ENCODE results near the gene TSPAN1.

TSPAN1 gene, protein sequence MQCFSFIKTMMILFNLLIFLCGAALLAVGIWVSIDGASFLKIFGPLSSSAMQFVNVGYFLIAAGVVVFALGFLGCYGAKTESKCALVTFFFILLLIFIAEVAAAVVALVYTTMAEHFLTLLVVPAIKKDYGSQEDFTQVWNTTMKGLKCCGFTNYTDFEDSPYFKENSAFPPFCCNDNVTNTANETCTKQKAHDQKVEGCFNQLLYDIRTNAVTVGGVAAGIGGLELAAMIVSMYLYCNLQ

DNA sequence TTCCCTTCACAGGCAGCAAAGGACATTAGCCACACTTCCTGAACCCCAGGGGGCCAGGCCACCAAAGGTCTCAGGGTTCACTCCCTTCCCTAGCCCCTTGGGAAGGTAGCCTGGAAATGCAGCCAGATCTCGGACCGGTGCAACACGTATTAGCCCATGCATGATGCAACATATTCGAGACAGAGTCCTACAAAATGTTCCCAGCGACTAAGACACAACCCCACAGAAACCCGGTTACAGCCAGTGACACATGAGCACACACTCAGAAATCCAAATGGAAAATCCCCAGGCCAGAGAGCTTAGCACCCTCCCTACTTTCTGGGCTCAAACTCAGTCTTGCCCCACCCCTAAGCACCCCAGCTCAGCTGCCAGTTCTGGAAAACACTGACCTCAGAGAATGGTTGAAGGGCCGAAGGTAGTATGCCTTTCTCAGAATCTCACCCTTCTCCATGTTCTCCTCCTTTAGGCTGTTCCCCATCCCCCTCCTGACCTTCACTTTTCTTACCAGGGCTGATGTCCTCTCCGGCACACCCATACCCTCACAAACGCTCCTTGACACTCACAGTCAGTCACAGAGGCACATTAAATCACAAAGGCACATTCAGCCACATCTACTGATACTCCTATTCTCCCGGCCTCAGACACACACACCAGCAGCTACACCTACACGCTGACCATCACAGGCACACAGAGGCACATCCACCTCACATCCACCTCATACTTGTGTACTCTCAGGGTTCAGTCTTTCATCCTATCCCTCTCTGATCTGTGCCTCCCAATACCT is at the start of gene TSPAN1:
Gene TSPAN1 (plus strand): TSS at position 640 of the 784 bp plus-strand sequence. CDS start 6,021 bp downstream, outside the sequence.
- DNase-seq (ENCODE audit: low read depth): no peak
- TF ChIP-seq, protein P1, sequence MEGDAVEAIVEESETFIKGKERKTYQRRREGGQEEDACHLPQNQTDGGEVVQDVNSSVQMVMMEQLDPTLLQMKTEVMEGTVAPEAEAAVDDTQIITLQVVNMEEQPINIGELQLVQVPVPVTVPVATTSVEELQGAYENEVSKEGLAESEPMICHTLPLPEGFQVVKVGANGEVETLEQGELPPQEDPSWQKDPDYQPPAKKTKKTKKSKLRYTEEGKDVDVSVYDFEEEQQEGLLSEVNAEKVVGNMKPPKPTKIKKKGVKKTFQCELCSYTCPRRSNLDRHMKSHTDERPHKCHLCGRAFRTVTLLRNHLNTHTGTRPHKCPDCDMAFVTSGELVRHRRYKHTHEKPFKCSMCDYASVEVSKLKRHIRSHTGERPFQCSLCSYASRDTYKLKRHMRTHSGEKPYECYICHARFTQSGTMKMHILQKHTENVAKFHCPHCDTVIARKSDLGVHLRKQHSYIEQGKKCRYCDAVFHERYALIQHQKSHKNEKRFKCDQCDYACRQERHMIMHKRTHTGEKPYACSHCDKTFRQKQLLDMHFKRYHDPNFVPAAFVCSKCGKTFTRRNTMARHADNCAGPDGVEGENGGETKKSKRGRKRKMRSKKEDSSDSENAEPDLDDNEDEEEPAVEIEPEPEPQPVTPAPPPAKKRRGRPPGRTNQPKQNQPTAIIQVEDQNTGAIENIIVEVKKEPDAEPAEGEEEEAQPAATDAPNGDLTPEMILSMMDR (IDR thresholded peaks at IDR 0.05; ENCODE audit: insufficient read depth, low read depth, low read length, missing control alignments): no peak
- H3K4me3 ChIP-seq (ENCODE audit: low read depth, low read length): no peak within 1 kb of the TSS

DNA sequence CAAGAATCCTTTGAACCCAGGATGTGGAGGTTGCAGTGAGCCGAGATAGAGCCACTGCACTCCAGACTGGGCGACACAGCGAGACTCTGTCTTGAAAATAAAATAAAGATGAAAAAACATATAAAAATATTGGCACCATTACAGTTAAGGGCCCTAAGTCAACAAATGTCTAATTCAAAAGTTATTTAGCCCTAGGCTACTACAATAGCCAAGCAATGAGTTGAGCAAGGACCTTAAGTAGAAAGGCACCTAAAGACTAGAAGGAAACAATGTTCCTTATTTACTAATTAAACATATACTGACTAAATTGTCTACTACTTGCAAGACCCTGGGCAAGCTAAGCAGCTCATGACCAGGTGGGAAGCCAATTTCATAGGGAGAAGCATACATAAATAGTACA is 46.5 kb upstream of the TSPAN1 start:
- TF ChIP-seq, protein P1 (IDR thresholded peaks at IDR 0.05; ENCODE audit: insufficient read depth, low read depth, low read length, missing control alignments): no peak
- no peak for DNase-seq (ENCODE audit: low read depth)
- H3K4me3 ChIP-seq (ENCODE audit: low read depth, low read length): no peak overlapping the region

DNA sequence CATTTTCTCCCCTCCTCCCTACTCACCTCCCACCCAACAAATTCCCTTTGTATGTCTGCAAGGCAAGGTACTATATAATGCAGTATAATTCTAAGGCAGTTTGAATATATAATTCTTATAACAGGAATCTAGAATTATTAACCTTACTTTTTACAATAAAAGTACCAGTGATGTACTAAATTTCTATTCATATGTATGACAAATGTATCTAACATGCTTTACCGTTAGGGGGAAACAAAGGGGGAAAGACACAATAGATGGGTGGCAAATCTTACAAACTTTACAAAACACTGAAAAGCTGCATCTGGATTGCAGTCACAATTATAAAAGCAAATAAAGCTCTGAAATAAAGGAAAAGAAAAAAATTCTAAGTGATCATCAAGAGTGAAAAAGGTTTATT is 44.8 kb upstream of the TSPAN1 start:
- no peak for DNase-seq (ENCODE audit: low read depth)
- H3K4me3 ChIP-seq (ENCODE audit: low read depth, low read length): peak overlapping the region; percentile 100
- TF ChIP-seq, protein P1 (IDR thresholded peaks at IDR 0.05; ENCODE audit: insufficient read depth, low read depth, low read length, missing control alignments): no peak

DNA sequence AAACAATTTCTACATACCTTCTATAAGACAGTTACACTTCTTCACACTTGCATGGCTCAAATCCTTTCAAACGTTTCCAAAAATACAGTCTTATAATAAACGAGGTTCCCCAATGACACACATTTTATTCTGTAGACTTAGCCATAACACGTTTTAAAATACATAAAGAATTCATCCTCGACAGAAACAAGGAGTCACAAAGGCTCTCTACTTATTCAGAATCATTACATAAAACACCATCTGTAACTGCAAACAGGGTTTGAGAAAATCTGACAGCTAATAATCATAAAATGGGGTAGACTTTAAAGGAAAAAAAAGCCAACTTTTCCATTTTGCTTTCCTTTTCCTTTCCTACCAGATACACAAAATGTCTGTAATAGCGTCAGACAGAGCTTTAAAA is 44.3 kb upstream of the TSPAN1 start:
- DNase-seq (ENCODE audit: low read depth): no peak
- H3K4me3 ChIP-seq (ENCODE audit: low read depth, low read length): peak overlapping the region; percentile 100
- TF ChIP-seq, protein P1 (IDR thresholded peaks at IDR 0.05; ENCODE audit: insufficient read depth, low read depth, low read length, missing control alignments): no peak

DNA sequence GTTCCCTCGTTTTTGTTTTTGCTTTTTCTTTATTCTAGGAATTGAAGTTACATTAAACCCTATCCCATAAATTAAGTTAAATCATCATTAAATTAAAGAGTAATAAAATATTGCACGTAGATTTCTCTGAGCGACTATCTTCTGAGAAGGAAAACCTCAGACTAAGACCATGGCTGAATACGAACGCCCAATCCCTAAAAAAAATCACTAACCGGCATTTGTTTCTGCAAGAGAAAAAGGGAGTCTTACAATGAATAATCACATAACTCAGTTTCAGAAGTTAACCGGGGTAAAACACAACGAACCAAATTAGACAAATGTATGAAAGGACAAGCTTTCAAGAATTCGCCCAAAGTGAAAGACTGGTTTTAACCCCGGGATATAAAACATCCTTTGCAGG is 43.8 kb upstream of the TSPAN1 start:
- TF ChIP-seq, protein P1 (IDR thresholded peaks at IDR 0.05; ENCODE audit: insufficient read depth, low read depth, low read length, missing control alignments): no peak
- peak; percentile 23 for DNase-seq (ENCODE audit: low read depth)
- H3K4me3 ChIP-seq (ENCODE audit: low read depth, low read length): peak overlapping the region; percentile 100

DNA sequence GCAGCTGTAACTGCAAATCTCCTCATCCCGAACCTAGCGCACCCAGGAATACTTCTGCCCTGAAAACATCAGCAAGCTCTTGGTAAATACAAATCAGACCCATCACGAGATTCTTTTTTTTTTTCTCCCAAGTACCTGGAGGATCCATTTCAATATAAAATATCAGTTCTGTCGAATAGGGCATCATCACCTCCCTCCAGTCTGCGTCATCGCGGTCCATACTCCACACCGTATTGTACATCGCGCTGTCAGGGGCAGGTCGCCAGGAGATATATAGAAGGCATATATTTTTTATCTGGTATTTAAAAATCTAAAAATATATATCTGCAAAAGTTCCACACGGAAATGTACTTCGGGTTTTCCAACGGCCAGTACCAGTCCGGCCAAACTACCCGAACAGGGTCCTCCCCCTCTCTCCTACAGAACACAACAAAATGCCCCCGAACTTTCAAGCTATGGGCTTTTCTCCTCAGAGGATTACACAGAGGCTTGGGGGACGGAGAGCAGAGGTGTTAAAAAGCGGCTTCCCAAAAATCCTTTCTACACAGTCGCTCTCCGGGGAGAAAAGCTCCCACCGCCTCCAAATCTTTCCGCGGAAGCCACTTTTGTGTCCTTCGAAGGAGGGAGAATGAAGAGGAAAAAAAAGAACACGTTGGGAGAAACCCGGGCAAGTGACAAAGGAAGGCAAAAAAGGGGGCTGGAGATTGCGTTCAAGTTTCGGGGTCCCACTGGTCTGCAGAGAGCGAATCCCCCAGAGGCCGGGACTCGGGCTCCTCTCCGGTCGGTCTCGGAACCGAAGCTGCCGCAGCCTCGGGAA is 43.0 kb upstream of the TSPAN1 start:
- TF ChIP-seq, protein P1 (IDR thresholded peaks at IDR 0.05; ENCODE audit: insufficient read depth, low read depth, low read length, missing control alignments): no peak
- DNase-seq (ENCODE audit: low read depth): peak; percentile 51
- peak overlapping the region; percentile 100 for H3K4me3 ChIP-seq (ENCODE audit: low read depth, low read length)

Measured in GM12865 (cell line).